Measurements from ENCODE around the gene GBE1. TPM values are rescaled to one million over a fixed set of nuclear protein-coding genes. Genes with fewer than 3 reads are reported as not detected.
"Not testable (repeated sequence)": the region's sequence is repeated elsewhere in the genome, so short reads cannot be mapped to it uniquely, and the experiment has no call there.

Gene GBE1
- total RNA-seq, 2 donors from 2014 or later: 8.4 to 12.3 TPM

- Histone ChIP-seq H3K27me3 (ENCODE audit: control insufficient read depth, insufficient read depth, low read length, poor library complexity, severe bottlenecking) (no peaks in the 10 kb centered on the region), H3K9ac (ENCODE audit: extremely low read depth, low read length, poor library complexity, severe bottlenecking) (no peak overlapping the region), H3K4me1 (ENCODE audit: control insufficient read depth, insufficient read depth, low read length) (no peaks in the 10 kb centered on the region), H3K4me3 (ENCODE audit: low read length) (no peak overlapping the region), H3K36me3 (ENCODE audit: control insufficient read depth, insufficient read depth, low read length) (no peaks in the 10 kb centered on the region), H3K9me3 (ENCODE audit: control insufficient read depth, low read length) (no peaks in the 10 kb centered on the region), H3K27ac (ENCODE audit: low read depth, low read length) (no peak overlapping the region)
- Mint-ChIP-seq H3K9me3 (peaks cover 4% of the 10 kb centered on the region), H3K4me3 (no peak overlapping the region), H3K4me1 (peaks cover 12% of the 10 kb centered on the region), H3K27ac (no peak overlapping the region), H3K36me3 (ENCODE audit: low read depth) (peaks cover 2% of the 10 kb centered on the region), H3K27me3 (ENCODE audit: insufficient read depth) (no peaks in the 10 kb centered on the region)
- no peak for DNase-seq
- 90 to 100% methylated on average over 2 to 4 of the region's 4 CpGs for WGBS, 2 experiments (ENCODE audit: insufficient coverage in 1 of 2, insufficient read length in 1 of 2)
- TF ChIP-seq, protein P1, sequence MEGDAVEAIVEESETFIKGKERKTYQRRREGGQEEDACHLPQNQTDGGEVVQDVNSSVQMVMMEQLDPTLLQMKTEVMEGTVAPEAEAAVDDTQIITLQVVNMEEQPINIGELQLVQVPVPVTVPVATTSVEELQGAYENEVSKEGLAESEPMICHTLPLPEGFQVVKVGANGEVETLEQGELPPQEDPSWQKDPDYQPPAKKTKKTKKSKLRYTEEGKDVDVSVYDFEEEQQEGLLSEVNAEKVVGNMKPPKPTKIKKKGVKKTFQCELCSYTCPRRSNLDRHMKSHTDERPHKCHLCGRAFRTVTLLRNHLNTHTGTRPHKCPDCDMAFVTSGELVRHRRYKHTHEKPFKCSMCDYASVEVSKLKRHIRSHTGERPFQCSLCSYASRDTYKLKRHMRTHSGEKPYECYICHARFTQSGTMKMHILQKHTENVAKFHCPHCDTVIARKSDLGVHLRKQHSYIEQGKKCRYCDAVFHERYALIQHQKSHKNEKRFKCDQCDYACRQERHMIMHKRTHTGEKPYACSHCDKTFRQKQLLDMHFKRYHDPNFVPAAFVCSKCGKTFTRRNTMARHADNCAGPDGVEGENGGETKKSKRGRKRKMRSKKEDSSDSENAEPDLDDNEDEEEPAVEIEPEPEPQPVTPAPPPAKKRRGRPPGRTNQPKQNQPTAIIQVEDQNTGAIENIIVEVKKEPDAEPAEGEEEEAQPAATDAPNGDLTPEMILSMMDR (conservative IDR thresholded peaks at IDR 0.05): no peak
Measured at GRCh38 chr3:81497572-81498251, 263.7 kb downstream of the GBE1 start.

DNA sequence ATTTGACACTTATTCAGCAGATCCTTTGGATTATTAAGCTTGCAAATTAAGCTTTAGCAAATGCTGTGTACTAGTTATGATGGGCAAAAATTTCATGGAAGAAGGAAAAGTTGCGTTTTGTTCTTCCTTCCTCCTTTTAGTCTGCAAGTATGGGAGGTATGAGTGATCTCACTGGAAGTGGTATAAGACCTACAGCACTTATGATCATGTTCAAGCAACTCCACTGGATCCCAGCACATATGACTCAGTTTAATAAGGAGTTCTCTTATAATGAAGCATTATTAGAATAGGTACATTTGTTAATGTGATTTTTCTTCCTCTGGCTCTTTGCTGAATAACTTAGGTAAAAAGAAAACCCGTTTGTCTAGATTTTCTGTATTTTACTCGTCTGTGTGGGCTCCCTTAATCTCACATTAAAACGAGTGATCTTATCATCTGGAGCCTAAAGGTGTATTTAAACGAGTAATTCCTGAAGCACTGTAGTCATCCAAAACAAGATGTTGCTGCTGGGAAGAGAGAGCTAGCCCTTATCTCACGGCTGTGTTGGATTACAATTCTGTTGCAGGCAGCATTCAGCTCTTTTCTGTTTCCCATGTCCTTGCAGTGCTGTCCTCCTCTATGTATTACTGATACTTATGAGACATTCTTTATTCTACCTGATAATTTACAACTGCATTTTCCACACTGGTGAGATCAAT is 264.9 kb downstream of the GBE1 start:
- H3K9ac ChIP-seq (ENCODE audit: extremely low read depth, low read length, poor library complexity, severe bottlenecking): no peak overlapping the region
- no peak overlapping the region for H3K27ac Mint-ChIP-seq
- H3K27ac ChIP-seq (ENCODE audit: low read depth, low read length): no peak overlapping the region
- no peak overlapping the region for H3K4me3 ChIP-seq (ENCODE audit: low read length)
- peaks cover 2% of the 10 kb centered on the region for H3K36me3 Mint-ChIP-seq (ENCODE audit: low read depth)
- 71 to 81% methylated on average over 5 to 6 of the region's 6 CpGs for WGBS, 2 experiments (ENCODE audit: insufficient coverage in 1 of 2, insufficient read length in 1 of 2)
- peaks cover 12% of the 10 kb centered on the region for H3K4me1 Mint-ChIP-seq
- no peaks in the 10 kb centered on the region for H3K9me3 ChIP-seq (ENCODE audit: control insufficient read depth, low read length)
- H3K27me3 Mint-ChIP-seq (ENCODE audit: insufficient read depth): no peaks in the 10 kb centered on the region
- no peak overlapping the region for H3K4me3 Mint-ChIP-seq
- H3K27me3 ChIP-seq (ENCODE audit: control insufficient read depth, insufficient read depth, low read length, poor library complexity, severe bottlenecking): no peaks in the 10 kb centered on the region
- DNase-seq: no peak
- TF ChIP-seq, protein P1 (conservative IDR thresholded peaks at IDR 0.05): no peak
- H3K4me1 ChIP-seq (ENCODE audit: control insufficient read depth, insufficient read depth, low read length): no peaks in the 10 kb centered on the region
- H3K9me3 Mint-ChIP-seq: peaks cover 4% of the 10 kb centered on the region
- no peaks in the 10 kb centered on the region for H3K36me3 ChIP-seq (ENCODE audit: control insufficient read depth, insufficient read depth, low read length)

DNA sequence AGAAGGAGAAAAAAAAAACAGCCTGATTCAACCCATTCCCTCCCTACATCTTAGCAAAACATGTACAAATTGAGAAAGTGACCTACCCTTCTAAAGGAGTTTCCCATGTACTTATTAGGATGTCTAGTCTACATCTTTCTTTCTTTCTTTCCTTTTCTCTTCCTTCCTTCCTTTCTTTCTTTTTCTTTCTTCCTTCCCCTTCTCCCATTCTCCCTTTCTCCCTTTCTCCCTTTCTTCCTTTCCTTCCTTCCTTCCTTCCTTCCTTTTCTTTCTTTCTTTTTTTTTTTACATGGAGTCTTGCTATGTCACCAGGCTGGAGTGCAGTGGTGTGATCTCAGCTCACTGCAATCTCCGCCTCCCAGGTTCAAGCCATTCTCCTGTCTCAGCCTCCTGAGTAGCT is 269.0 kb downstream of the GBE1 start:
- H3K9me3 Mint-ChIP-seq; H3K4me1 ChIP-seq (ENCODE audit: control insufficient read depth, insufficient read depth, low read length); H3K27me3 ChIP-seq (ENCODE audit: control insufficient read depth, insufficient read depth, low read length, poor library complexity, severe bottlenecking); H3K9me3 ChIP-seq (ENCODE audit: control insufficient read depth, low read length); H3K27ac Mint-ChIP-seq; H3K27me3 Mint-ChIP-seq (ENCODE audit: insufficient read depth); H3K27ac ChIP-seq (ENCODE audit: low read depth, low read length); H3K36me3 Mint-ChIP-seq (ENCODE audit: low read depth); H3K4me3 ChIP-seq (ENCODE audit: low read length); DNase-seq; H3K4me3 Mint-ChIP-seq; H3K9ac ChIP-seq (ENCODE audit: extremely low read depth, low read length, poor library complexity, severe bottlenecking); H3K36me3 ChIP-seq (ENCODE audit: control insufficient read depth, insufficient read depth, low read length): not testable (repeated sequence)
- H3K4me1 Mint-ChIP-seq: peaks cover 21% of the 10 kb centered on the region
- 97% methylated on average over 1 of the region's 1 CpG; no CpG with 5 or more reads in 1 of the 2 experiments for WGBS, 2 experiments (ENCODE audit: insufficient coverage in 1 of 2, insufficient read length in 1 of 2)

Measured in endodermal cell (in vitro differentiated cells).